NCI-H2029 (cell line): ENCODE data around the gene FBXW12.

ENCODE experiments used
- DNase-seq: peaks from one replicate; lab custom pipeline; 2025; lab: John Stamatoyannopoulos, UW

Gene FBXW12

DNA sequence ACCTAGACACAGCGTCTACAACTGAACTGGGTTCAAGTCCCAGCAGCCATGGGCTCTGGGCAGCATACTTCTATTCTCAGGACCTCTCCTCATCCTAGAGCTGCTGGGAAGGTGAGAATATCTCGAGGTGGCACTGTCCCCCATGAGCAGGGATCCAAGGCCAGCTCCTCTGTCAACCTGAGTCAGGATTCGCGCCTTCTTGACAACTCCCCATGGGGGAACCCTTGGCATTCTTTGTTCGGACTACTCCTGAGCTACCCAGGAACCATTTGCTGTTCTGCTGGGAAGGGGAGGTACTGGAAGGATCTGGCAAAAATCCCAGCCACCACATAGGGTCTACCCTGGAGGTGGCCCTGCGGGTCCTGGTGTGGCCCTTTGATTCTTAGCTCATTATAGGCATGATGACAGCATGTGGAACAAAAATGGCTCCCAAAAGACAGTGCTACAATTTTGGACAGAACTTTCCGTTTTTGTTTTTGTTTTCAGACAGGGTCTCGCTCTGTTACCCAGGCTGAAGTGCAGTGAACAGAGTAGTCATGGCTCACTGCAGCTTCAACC is 35.6 kb downstream of the FBXW12 start:
- no peak for DNase-seq

DNA sequence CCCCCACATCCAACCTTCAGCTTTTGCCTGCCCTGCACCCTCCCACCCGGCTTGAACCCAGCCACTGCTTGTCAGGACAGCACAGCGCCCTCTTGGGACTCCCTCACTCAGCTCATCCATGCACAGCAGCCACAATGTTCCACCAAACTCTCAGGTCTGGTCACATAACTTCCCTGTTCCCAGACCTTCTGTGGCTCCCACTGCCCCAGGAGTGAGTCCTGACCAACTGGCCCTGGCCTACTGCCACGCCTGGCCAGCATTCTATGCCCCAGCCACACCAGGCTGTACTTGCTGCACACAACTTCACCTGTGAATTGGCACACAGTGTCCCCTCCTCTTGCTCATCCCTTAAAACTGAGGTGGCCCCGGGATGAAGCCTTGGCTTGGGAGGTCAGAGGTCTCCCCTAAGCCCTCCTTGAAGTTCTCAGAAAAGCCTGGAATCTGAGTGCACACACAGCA is 36.8 kb downstream of the FBXW12 start:
- DNase-seq: no peak

DNA sequence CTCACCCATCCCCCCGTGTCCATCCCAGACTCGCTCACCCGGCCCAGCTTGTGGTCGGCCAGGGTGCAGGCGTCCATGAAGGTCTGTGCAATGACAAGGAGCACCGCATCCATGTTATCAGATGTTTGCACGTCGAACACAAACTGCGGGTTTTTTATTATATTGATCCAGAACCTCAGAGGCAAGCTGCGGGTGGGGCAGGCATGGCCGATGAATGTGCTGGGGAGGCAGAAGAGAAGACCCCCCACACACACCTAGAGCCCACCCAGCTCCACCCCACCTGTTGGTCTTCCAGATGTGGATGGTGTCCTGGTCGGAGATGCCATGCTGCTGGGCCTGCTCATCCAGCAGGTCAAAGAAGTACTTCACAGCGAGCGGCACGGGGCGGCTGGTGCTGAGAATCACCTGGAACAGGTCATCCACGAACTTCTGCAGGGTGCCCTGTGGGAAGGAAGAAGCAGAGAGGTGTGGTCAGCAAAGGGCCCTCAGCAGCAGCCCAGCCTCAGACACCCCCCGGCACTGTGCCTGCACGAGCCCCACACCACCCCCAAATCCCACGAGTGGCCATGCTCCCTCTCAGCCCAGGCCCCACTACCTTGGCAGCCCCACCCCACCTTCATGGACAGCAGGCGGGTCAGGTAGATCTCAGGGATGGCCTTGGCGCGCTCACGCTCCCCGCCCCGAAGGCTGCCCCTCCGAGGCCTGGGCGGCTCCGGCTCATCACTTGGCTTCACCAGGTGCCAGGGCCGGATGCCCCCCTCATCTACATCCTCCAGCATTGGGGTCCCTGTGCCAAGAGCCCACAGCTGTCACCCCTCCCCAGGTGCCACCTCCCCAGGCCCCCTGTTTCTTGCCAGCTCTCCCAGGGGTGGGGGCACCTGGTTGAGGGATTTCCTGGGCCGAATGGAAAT is 37.5 kb downstream of the FBXW12 start:
- no peak for DNase-seq

DNA sequence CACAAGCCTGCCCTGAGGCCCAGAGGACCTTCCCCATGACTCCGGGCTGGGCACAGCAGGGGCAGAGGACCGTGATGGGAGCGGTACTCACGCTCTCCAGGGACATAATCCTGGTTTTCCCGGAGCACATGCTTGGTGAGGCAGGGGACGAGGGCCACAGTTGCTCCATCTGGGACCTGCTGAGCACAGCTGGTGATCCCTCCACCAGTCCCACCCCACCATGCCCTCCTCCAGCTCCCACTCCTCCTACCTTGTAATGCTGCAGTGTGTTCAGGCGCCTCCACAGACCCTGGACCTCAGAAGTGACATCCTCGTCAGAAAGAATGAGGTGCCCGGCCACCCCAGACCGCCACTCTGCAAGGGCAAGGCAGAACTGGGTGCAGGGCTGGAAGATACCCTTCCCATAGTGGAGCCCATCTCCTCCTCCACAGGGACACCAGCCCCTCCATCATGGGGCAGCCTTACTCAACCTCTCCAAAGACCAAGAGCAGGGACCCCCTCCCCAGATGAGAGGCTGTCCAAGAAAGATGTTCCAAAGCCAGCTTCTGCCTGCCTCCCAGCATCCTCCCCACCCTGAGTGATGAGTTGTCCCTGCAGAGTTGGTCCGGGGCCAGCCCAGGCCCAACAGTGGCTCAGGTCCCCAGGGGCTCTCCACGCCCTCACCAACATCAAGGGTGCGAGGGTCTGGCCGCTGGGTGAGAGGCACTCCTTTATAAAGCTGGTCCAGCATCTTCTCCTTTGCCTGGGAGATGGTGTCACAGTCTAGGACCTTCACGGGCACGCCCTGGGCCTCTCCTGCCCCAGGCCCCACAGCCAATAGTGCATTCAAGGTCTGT is 38.4 kb downstream of the FBXW12 start:
- no peak for DNase-seq

DNA sequence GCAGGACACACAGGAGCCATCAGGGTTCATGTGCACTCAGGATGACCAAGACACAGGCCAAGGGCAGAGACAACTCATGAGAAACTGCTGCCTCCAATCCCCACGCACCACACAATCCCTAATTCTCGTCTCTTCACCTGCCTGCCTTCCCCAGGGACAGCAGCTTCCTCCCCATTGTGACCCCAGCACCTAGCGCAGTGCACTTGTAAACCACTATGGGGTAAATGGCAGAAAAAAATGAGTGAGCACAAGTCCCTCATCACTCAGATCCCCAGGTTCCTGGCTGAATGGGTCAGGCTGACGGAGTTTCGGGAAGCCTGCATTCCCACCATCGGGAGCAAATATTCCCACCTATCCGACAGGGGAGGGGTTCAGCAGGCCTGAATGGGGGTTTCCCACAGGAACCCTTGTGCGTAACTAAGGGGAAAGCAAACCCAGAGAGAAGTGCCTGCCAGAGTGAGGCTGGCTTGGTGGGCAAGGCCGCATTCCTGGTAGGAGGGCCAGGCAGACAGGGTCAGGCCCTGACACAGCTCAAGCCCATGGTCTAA is 39.1 kb downstream of the FBXW12 start:
- no peak for DNase-seq

DNA sequence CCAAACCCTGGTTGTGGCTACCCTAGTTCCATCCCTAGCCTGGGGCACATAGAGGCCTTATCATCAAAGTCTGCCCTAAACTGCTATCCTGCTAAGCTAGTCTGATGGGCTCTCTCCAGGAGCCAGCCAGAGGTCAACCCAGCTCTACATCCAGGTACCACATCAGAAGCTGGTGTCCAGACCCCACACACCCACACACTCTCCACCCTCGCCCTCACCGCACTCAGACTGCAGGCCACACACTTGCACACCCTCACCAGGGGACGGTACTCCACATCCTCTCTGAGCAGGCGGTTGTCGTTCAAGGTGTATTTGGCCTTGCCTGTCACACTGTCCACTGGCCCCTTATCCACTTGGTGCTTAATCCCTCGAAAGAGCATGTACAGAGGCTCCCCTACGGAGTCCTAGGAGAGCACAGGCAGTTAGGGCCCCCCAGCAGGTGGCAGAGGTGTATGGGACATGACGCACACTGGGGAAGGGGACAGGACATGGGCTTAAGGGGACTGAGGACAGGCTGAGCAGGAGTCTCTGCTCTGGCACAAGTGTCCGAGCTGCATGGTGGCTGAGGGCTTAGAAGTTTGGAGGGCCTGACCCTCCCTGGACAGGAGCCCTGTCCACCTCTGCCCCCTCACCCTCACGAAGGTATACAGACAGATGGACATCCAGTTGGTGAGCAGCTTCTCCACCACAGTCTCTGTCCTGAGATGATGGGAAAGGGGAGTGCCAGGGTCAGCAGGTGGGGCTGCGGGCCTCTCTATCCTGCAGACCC is 39.8 kb downstream of the FBXW12 start:
- no peak for DNase-seq

DNA sequence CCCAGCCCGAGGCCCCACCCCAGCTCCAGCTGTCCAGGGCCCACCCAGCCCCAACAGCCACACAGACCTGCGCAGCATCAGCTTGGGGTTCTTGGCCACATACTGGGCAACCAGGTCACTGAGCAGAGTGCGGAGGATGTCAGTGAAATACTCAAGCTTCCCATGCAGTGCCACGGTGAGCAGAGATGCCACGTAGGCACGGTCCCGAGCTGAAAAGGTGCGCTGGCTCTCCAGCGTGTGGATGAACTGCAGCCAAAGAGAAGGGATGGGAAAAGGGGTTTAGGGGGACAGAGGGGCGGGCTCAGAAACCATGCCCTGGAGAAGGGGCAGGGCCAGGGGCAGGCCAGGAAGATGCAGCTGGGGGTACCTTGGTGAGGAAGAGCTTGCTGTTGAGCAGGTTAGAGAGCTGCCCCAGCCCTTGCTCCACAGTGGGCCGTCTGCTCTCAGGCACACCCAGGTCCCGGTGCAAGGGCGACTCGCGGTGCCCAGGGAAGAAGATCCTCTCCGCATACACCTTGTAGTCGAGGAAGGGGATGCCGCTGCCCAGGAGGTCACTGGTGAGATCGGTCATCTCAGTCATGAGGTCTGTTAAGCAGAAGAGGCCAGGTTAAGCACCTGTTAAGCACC is 40.5 kb downstream of the FBXW12 start:
- DNase-seq: no peak

DNA sequence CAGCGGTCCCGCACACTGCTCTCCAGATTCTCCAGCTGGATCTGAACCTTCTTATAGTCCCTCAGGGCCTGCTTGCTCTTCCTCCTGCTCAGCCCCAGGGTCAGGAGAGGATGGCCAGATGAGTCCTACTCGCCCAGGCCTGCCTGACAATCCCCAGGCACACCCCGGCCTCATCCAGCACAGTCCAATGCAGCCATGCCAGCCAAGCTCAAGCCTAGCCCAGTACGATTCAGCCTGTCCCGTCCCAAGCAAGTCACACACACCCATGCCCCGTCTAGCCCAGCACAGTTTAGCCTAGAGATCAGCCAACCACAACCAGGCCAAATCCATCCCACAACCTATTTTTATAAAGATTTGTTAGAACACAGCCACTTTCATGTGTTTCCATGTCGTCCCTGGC is 41.1 kb downstream of the FBXW12 start:
- DNase-seq: no peak

DNA sequence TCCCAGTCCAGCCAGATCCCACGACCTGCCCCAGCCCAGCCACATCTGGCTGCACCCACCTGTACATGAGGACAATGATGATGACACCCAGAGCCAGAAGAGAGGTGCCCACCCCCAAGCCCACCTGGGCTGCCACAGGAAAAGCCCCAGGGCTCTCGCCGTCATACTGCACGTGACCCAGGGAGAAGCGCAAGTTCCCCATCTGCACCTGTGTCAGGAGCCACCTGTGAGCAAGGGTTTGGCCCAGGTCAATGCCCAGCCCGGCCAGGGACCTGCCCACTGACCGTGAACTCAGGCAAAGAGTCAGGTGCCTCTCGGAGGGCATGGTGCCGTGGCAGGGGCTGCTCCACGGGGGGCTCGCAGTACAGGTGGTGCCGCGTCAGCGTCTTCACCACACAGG is 41.6 kb downstream of the FBXW12 start:
- no peak for DNase-seq

DNA sequence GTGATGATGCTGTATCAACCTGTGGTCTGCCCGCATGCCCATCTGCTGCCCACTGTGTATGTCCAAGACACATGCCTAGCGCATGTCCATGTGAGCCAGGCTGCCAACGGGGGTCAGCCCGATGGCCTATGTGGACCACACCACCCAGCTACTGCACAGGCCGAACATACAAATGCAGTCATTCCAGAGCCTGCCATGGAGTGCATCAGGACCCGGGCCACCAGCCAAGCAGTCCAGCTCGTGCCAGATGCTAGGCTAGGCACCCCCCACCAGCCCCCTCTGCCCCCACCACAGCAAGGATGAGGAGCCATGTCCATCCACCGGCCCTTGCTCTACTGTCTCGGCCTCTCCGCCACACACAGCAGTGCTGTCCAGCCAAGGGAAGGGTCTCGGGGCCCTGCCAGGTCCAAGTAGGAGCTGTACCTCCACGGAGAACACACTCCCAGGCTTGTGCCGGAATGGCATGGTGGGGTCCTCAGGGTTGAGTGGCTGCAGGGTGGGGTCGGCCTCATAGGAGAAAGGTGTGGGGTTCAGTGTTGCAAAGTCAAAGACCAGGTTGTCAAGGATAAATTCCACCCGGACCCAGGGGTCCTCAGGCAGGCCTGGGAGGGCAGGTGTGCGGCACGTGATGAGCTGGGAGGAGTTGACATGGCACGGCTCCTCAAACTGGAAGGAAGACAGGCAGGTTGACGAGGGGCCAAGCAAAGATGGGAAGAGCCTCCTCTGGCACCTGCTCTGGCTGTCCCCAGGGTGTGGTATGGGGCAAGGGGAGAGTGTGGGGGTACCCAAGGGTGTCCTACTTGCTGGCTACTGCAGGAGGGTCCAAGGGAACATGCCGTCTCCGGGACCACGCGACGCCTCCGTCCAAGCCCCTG is 42.6 kb downstream of the FBXW12 start:
- no peak for DNase-seq

DNA sequence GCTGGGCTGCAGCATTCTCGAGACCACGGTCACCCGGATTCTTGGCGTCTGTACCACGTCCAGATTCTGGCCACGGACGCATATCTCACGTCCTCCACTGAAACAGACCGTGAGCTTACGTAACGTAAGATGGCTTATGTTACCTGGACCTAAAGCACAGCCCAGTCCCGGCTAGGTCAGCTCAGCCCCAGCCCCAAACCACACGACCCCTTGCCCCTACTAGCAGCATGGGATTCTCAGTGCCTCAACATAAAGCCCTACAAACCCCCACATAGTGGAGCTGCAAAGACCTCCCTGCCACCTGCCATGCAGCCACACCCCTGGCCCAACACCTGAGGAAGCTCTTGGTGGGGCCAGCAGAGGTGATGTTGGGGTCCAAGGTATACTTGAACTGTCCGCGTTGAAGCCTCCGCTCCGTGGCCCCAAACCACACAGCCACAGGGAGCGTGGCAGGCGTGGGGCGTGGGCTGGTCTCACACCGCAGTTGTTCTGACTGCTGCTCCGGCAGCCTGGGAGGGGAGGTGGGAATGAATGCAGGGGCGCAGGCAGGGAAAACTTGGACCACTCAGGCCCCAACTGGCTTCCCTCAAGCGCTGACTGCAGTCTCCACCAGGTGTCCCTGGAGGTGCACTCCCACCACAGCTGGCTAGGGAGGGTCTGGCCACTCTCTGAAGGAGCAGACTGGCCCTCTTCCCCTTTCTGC is 43.4 kb downstream of the FBXW12 start:
- no peak for DNase-seq

DNA sequence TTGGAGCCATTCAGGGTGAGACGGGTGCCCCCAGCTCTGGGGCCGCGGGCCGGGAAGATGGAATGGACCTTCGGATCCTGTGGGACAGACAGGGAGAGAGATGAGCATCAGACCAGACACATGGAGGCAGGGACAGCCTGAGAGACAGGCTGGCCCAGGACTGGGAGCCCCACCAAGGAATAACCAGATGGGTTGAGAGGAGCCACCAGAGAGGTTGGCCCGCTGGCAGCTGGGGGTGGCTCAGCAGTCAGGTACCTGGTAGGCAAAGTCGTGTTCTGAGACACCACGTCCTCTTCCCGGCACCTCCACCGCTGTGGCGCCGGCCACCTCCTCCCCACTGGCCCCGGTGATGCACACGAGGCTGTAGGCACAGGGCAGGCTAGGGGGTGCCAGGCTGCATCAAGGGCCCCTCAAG is 44.1 kb downstream of the FBXW12 start:
- no peak for DNase-seq

DNA sequence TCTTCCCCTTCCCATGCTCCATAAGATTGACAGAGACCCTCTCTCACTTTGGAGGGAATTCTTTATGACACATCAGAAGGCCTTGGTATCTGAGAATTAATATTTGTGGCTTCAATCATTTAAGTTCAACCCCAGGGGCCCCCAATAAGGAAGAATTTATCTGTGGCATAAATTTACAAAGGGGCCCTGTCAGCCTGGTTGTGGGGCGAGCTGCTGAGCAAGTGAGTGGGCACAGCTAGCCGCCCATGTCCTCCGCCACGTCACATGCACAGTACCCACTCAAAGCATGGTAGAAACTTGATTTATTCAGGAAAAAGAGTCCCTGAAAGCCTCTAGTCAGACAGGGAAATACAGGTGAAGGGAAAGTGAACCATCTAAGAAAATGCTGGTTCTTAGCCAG is 44.5 kb downstream of the FBXW12 start:
- no peak for DNase-seq

DNA sequence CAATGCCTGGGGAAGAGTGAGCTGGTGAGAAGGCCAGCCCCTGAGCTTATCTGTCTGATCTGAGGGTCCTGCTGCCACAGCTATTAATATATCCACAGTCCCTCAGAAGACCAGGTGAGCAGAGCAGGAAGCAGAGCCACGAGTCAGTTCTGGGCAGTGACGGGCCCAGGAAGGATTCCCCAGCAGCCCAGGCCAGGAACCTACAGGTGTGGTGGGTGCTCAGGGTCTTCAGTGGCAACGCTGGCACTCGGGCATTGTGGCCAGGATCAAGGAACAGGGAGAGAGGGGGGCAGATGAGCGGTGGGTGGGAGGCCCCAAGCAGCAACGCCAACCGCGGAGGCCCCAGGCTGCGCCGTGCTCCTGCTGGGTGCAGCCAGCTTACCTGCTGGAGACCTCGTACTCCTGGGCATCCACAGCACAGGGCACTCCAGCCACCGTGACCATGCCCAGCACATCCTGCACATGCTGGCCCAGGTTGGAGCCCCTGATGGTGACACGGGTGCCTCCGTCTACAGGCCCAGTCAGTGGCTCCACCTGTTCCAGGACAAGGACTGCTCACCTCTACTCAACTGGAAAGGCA is 45.6 kb downstream of the FBXW12 start:
- no peak for DNase-seq

DNA sequence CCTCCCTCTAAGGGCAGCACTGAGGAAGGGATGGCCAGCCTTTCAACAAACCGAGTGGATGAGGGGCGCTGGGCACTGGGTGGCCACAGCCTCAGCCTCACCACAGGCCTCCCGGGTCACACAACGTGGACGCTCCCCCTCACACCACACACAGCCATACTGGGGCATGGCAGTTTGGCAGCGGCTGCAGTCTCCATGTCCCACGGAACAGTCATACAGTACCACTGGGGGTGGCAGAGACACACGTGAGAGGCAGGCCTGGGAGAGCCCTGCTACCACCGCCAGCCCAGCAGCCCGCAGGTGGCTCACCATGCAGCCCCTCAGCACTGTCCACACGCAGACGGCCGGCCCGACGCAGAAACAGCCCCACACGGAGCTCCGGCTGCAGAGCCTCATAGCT is 46.1 kb downstream of the FBXW12 start:
- no peak for DNase-seq

DNA sequence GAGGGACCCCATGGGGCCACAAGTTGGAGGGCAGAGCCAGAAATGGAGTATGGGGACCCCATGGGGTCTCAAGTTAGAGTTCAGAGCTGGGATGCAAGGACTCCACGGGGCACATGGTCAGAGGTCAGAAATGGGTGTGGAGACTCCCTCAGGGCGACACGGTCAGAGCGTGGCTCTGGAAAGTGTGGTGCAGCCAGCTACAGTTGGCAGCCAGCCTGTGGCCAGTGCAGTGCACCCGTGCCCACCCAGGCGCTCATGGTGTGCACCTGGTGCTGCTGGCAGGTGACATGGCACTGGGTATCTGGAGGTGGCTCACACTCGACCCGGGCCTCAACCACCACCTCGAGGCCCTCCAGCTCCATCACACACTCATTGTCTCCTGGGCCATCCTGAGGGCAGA is 46.6 kb downstream of the FBXW12 start:
- no peak for DNase-seq

DNA sequence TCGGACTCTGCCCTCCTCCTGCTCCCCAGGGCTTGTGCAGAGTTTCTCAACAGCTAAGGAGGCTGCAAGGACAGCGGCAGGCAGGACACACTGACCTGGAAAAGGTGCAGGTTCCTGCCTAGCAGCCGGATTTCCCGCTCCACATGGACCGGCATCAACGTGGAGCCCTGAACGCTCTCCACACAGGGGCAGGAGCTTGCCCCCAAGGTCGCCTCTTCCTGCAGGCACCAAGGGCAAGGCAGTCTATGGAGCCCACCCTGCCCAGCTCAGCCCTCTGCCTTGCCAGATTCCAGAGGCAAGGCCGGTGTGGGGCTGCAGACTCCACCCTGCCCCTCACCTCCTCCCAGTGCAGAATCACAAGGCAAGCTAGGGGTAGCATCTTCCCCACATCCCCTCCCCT is 47.1 kb downstream of the FBXW12 start:
- DNase-seq: no peak

DNA sequence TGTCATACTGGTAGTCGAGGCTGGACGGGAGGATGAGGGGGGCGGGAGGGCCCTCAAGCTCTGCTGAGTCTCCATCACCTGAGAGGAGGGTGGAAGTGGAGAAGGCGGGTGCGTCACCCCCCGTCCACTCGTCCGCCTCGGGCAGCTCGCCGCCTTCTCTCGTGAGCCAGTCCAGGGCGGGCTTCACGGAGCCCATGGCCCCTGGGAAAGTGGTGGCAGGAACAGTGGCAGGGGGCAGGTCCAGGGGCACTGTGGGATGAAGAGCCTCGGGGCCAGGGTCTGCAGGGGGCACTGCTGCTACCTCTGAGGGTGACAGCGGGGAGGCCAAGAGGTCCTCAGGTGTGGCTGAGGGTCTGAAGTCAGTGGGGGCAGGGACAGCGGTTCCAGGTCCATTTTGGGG is 47.6 kb downstream of the FBXW12 start:
- DNase-seq: no peak

DNA sequence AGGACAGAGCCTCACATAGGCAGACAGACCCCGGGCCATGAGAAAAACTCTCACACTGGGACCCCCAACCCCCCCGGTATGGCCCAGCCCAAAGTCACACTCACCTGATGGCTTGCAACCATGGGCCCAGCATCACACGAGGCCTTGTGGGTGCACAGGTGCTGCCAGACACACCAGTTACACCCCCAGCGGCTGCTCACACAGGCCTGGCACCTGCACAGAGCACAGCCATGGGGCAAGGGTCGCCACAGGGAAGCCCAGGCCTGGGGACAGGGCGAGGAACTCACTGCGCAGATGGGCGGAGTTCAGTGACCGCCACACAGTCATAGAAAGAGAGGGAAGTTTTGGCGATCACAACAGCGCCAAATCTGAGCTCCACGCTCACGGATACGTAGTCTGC is 48.5 kb downstream of the FBXW12 start:
- no peak for DNase-seq
